Liver (tissue), 3 donors: ENCODE results near the gene LIPM.

ENCODE experiments used
- CTCF ChIP-seq: fragments of 150-350 bp; IDR thresholded peaks from 2 replicates; pipeline ENCODE4 v1.5.1; 2017; ENCODE audit warnings: improper control_type of control experiment, low read depth, low read length; ENCODE audit not compliant: missing input control
- EGR1 ChIP-seq, 2 donors: IDR thresholded peaks; 2 replicates each; pipeline ENCODE4 v1.6.1; 2016 to 2018; ENCODE audit warnings: antibody characterized with exemption in 2 of 2, low read depth in 2 of 2
- FOXA1 ChIP-seq: IDR thresholded peaks from 2 replicates; pipeline ENCODE4 v1.6.1; 2016; ENCODE audit warnings: antibody characterized with exemption
- RAD21 ChIP-seq, 2 donors: IDR thresholded peaks; 2 replicates each; pipeline ENCODE4 v1.6.1; 2016; ENCODE audit warnings: antibody characterized with exemption in 2 of 2, mild to moderate bottlenecking in 2 of 2
- SP1 ChIP-seq: IDR thresholded peaks from 2 replicates; pipeline ENCODE4 v1.6.1; 2018; ENCODE audit warnings: antibody characterized with exemption, mild to moderate bottlenecking
- TAF1 ChIP-seq: conservative IDR thresholded peaks from 2 replicates; pipeline ENCODE4 v1.6.1; 2016; ENCODE audit warnings: antibody characterized with exemption, mild to moderate bottlenecking
- donor health status: healthy.
- donor health status: healthy.

GRCh38 chr10:88851706-88852105 is 49.2 kb downstream of the LIPM start, which contains the start of gene ANKRD22:
- TF ChIP-seq CTCF, result no peak
- TF ChIP-seq RAD21 (IDR thresholded peaks at IDR 0.05), result no peak
- no peak for TF ChIP-seq EGR1 (IDR thresholded peaks at IDR 0.05; ENCODE audit: low read depth in 2 of 2)
- no peak for TF ChIP-seq TAF1
- no peak for TF ChIP-seq FOXA1
- TF ChIP-seq SP1, result no peak
